Neutrophil (primary cell): ENCODE data around the gene SORBS2.

ENCODE experiments used
- H3K27ac ChIP-seq: fragments of 200-600 bp; sonication (generic); 2 replicates; pipeline ENCODE4 v1.5.1; 2016; ENCODE audit warnings: mild to moderate bottlenecking, moderate library complexity
- H3K27me3 ChIP-seq: fragments of 200-600 bp; sonication (generic); 2 replicates; pipeline ENCODE4 v1.6.0; 2016; ENCODE audit warnings: mild to moderate bottlenecking
- H3K36me3 ChIP-seq: fragments of 200-600 bp; sonication (generic); 2 replicates; pipeline ENCODE4 v1.5.1; 2017
- H3K4me1 ChIP-seq, 2 experiments: fragments of 200-600 bp in 1 of 2; sonication (generic) in 1 of 2; 1 replicate in 1 of 2; 2 replicates in 1 of 2; pipeline versions ENCODE4 v1.5.1 to v1.6.1; 2013 to 2016; ENCODE audit warnings: low read depth in 1 of 2, low read length in 1 of 2, mild to moderate bottlenecking in 1 of 2, moderate library complexity in 1 of 2; ENCODE audit not compliant: control insufficient read depth in 1 of 2, insufficient read depth in 1 of 2
- H3K4me3 ChIP-seq, 2 experiments: fragments of 200-600 bp in 1 of 2; sonication (generic) in 1 of 2; 1 replicate in 1 of 2; 2 replicates in 1 of 2; pipeline ENCODE4 v1.5.1; 2013 to 2016; ENCODE audit warnings: low read depth in 1 of 2, low read length in 1 of 2, mild to moderate bottlenecking in 1 of 2, moderate library complexity in 1 of 2
- H3K9me3 ChIP-seq: fragments of 200-600 bp; sonication (generic); 2 replicates; pipeline ENCODE4 v1.5.1; 2016
- CTCF ChIP-seq: fragments of 200-600 bp; sonication (generic); IDR thresholded peaks from 2 replicates; pipeline ENCODE4 v1.5.1; 2016; ENCODE audit warnings: antibody characterized with exemption

Gene SORBS2

GRCh38 chr4:185840953-185841352 lies 29.0 kb upstream of the SORBS2 start:
- TF ChIP-seq CTCF: no peak
- Histone ChIP-seq H3K9me3 (no peaks in the 10 kb centered on the region), H3K27ac (no peak overlapping the region)

GRCh38 chr4:185840201-185840600 lies 28.2 kb upstream of the SORBS2 start:
- H3K27ac ChIP-seq: no peak overlapping the region
- TF ChIP-seq CTCF: no peak
- no peaks in the 10 kb centered on the region for H3K4me1 ChIP-seq
- no peak overlapping the region for H3K4me3 ChIP-seq
- no peaks in the 10 kb centered on the region for H3K27me3 ChIP-seq
- no peaks in the 10 kb centered on the region for H3K36me3 ChIP-seq
- H3K9me3 ChIP-seq: no peaks in the 10 kb centered on the region

More at GRCh38 chr4:185840953-185841352, 29.0 kb upstream of the SORBS2 start:
- Histone ChIP-seq H3K36me3 (no peaks in the 10 kb centered on the region), H3K4me3 (no peak overlapping the region), H3K4me1 (no peaks in the 10 kb centered on the region), H3K27me3 (no peaks in the 10 kb centered on the region)

DNA sequence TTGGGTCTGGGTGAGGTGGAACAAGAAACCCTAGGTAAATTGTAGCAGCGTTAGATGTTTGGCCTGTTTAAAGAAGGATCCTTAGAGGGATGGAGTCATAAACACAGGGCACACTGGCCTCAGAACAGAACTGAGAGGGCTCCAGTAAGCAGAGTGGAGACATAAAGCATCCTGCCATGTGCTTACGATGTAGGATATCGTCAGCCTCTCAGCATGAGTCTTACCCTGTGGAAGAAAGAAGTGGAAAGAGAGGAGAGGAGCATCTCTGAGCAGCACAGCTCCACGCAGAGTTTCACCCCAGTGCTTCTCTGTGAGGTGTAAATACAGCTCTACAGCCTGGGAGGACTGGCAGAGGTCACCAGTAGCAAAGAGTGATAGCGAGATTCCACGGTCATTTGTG lies 27.8 kb upstream of the SORBS2 start:
- no peak overlapping the region for H3K27ac ChIP-seq
- H3K4me1 ChIP-seq: no peaks in the 10 kb centered on the region
- no peak for TF ChIP-seq CTCF
- no peaks in the 10 kb centered on the region for H3K9me3 ChIP-seq
- H3K36me3 ChIP-seq: no peaks in the 10 kb centered on the region
- no peak overlapping the region for H3K4me3 ChIP-seq
- H3K27me3 ChIP-seq: no peaks in the 10 kb centered on the region

DNA sequence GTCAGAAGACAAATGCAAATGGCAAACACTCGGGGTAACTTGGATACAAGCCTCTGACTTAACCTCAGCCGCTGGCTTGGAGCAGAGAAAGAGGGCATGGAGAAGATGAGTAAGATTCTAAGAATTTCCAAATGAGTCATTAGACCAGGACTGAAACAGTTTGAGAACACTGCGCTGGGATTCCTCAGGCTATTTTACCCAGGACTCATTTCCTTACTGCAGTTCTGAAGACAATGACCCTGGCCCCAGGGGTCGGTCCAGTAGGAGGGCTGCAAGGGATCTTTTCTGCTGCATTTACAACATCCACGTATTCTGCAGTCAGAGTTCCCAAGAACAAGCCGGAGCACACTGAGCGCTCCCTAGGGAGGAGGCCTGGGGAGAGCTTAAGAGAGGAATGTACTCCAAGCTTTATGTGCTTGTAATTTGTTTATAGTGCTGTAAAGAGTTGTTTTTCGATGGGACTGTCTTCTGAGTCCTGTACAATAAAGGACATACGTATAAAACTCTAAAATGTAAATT lies 27.3 kb upstream of the SORBS2 start:
- no peak overlapping the region for H3K4me3 ChIP-seq

DNA sequence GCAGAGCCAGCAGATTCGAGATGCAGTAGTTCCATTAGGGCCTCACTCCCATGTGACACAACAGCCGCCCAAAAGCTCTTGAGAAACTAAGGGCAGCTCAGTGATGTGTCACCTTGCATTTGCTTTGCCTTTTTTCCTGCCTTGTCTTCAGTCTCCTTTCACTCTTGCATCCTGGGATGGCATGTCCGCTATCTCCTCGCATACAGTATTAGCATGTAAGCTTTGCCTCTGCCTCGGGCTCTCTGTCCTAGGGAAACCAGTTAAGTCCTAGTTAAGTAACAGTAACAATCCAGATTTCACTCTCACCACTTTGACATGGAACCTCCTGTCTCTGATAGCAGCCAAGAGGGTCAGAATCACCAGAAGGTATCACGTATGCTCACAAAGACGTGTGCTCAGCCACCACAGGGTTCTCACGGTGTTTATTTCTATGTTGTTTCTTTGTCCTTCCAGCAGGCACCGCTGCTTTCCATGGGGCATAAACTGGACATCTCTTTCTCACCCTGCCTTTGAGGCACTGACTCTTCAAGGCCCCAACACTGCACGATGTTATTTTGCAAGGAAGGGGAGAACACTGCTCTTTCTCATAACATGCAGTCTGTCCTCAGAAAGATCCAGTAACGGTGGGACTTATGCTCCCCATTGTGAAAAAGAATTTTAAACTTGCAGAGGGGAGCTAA lies 26.7 kb upstream of the SORBS2 start:
- H3K4me3 ChIP-seq: no peak overlapping the region
- no peaks in the 10 kb centered on the region for H3K9me3 ChIP-seq
- no peaks in the 10 kb centered on the region for H3K4me1 ChIP-seq
- H3K27me3 ChIP-seq: no peaks in the 10 kb centered on the region
- no peak overlapping the region for H3K27ac ChIP-seq
- H3K36me3 ChIP-seq: no peaks in the 10 kb centered on the region
- no peak for TF ChIP-seq CTCF

More for the DNA sequence above, 27.3 kb upstream of the SORBS2 start:
- Histone ChIP-seq H3K4me1 (no peaks in the 10 kb centered on the region), H3K27ac (no peak overlapping the region), H3K36me3 (no peaks in the 10 kb centered on the region), H3K27me3 (no peaks in the 10 kb centered on the region), H3K9me3 (no peaks in the 10 kb centered on the region)
- TF ChIP-seq CTCF: no peak
